HG03469 (cell line): Measurements from ENCODE around the gene XRCC5.
"Not testable (repeated sequence)": the region's sequence is repeated elsewhere in the genome, so short reads cannot be mapped to it uniquely, and the experiment has no call there.

ENCODE experiments used
- ATAC-seq: cut with Tn5 transposase; IDR thresholded peaks from one replicate; pipeline ENCODE4 v1.9.1; 2021; ENCODE audit warnings: mild to moderate bottlenecking, moderate library complexity, moderate number of reproducible peaks; ENCODE audit not compliant: unreplicated experiment

XRCC5 gene

DNA sequence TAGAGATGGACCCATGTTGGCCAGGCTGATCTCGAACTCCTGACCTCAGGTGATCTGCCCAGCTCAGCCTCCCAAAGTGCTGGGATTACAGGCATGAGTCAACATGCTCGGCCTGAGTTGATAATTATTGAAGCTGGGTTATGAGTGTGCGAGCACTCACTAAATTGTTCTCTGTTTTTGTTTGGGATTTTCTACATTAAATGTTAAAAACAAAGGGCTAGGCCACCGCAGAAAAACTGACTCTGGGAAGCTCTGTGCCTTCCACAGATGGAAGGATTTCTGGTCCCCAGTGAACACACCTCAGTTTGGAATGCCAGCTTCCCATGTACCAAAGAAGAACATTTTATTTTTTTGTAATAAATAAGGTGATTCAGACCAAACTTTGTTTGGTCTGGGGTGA lies 83.0 kb downstream of the XRCC5 start:
- ATAC-seq, result no peak

DNA sequence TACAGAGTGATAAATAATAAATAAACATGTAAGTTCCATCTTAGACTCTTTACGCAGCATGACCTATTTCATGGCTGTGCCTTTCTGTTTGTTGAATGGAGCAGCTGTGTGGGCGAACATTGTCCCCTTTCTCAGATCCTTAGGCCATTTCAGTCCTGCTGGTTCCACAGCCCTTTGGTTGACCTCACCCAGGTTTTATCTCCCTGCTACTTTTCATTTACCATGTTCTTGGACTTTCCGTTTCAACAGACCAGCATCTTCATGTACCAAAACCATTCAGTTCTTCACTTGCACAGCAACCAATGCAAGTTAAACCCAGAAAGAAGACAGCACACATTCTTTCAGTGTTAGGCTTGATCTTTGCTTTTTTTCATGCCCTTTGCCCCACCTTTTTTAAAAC lies 83.8 kb downstream of the XRCC5 start:
- no peak for ATAC-seq

GRCh38 chr2:216194013-216194412 lies 84.9 kb downstream of the XRCC5 start:
- no peak for ATAC-seq

DNA sequence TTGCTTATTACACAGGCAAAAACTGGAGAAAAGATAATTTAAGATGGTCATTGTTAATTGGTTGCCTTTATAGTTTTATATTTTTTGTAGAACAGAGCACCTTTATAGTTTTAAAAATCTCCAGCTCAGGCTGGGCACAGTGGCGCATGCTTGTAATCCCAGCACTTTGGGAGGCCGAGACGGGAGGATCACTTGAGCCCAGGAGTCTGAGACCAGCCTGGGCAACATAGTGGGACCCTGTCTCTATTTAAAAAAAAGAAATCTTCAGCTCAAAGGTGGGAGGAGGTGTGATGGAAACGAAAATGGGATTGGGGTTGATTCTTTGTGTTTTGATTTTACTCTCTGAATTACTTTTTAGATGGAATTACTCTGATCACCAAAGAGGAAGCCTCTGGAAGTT lies 85.4 kb downstream of the XRCC5 start:
- ATAC-seq, result no peak

GRCh38 chr2:216195565-216196029 lies 86.4 kb downstream of the XRCC5 start:
- no peak for ATAC-seq

GRCh38 chr2:216201692-216202306 lies 92.7 kb downstream of the XRCC5 start:
- ATAC-seq, result no peak

DNA sequence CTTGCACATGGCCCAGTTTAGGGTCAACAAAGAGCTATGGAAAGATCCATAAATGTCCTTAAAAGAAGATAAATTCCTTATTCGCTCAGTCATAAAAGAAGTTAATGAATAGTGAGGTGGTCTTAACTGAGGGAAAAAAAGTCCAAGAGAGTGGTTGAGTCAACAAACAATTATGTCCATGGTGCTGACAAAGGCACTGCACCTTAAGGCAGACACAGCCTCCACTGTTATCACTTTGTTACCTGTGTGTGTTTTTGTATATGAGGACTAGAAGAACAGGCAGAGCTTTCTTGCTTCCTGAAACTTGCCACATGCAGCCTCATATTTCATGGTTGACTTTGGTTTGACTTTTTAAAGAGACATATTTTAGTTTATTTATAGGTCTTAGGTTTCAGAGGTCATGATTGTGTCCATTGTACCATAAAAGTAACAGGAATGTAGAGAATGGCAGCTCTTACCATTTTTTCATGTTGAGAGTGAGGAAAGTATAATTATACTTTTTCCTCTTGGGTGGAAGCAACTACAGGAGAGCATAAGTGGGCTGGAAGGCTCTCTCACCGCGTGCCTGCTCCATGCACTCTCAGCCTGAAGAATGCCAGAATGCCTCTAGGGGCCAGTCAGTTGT lies 93.6 kb downstream of the XRCC5 start:
- ATAC-seq, result no peak

DNA sequence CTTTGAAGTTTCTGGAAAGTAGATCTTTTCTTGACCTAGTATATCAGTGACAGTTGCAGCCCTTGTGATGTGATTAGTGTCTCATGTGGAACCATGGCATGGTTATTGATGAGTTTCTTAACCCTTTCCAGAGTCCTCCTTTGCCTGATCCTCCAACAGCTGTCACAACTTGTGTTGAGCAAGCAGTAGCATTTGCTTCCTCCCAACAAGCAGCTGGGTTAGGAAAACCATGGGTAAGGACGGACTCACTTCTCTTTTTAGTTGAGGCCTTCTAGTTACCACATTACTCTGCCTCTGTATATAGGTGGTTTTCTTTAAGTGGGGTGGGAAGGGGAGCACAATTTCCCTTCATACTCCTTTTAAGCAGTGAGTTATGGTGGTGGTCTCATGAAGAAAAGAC lies 96.3 kb downstream of the XRCC5 start:
- no peak for ATAC-seq

- ATAC-seq, result peak; percentile 74
Observed at GRCh38 chr2:216206041-216206703, 97.0 kb downstream of the XRCC5 start.

DNA sequence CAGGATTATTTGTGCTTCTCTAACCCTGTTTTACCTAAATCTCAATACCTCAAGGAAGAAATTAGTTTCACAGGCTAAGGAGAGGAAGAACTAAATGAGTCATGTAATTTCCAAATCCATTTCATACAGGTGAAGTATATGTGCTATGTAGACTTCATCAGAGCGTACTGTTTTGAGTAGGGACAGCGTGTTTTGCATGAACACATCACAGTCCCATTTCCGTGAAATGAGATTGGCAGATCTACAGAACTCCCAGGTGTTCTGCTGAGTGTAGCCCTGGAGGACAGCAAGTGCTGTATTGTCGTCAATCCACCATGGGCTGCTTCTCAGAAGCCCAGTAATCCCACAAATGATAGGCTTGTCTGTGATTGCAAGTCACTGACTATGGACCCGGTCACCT lies 97.7 kb downstream of the XRCC5 start:
- ATAC-seq, result peak; percentile 30

DNA sequence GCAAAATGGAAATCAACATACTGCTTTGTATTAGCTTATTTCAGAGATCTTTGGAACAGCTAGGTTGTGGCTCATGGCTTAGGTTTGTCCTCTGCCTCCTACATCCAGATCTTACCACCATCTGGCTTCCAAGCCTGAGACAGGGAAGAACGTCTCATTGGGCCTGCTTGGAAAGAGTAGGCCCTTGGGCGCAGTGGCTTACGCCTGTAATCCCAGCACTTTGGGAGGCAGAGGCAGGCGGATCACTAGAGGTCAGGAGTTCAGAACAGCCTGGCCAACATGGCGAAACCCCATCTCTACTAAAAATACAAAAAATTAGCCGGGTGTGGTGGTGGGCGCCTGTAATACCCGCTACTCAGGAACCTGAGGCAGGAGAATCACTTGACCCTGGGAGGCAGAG lies 99.5 kb downstream of the XRCC5 start:
- ATAC-seq, result not testable (repeated sequence)

- ATAC-seq, result no peak
Observed at GRCh38 chr2:216210701-216211540, 101.8 kb downstream of the XRCC5 start.

GRCh38 chr2:216211614-216212145 lies 102.5 kb downstream of the XRCC5 start:
- no peak for ATAC-seq

DNA sequence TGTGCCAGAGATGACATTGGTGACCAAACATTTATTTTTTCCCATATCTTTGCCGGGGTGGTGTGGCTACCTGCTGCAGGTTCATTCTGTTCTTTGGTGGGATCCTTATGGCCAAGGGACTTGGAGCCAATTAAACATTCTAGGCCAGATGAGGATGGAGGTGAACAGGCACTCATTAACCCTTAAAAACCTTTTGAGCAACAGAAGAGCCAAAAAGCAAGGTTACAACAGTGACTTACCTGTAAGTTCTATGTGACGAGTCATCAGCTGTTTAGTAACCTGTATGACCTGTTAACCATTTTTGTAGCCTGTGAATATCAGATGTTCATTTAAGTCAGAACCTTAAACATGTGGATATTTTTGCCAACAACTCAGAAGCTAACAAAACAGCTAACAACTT lies 105.6 kb downstream of the XRCC5 start:
- ATAC-seq, result no peak

- no peak for ATAC-seq
Observed at GRCh38 chr2:216215658-216216390, 106.7 kb downstream of the XRCC5 start.

GRCh38 chr2:216216951-216217903 lies 108.1 kb downstream of the XRCC5 start:
- no peak for ATAC-seq

- no peak for ATAC-seq
Observed at GRCh38 chr2:216217904-216218260, 108.7 kb downstream of the XRCC5 start.

DNA sequence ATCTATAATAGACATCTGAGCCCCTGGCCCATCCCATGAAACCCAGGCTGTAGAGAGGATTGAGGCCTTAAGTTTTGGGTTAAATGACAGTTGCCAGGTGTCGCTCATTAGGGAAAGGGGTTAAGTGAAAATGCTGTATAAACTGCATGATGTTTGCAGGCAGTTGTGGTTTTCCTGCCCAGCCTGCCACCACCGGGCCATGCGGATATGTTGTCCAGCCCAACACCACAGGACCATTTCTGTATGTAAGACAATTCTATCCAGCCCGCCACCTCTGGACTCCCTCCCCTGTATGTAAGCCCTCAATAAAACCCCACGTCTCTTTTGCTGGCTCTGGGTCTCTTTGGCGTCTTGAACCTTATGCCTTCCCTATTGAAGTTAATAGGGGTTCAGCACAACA lies 110.7 kb downstream of the XRCC5 start:
- ATAC-seq, result no peak

DNA sequence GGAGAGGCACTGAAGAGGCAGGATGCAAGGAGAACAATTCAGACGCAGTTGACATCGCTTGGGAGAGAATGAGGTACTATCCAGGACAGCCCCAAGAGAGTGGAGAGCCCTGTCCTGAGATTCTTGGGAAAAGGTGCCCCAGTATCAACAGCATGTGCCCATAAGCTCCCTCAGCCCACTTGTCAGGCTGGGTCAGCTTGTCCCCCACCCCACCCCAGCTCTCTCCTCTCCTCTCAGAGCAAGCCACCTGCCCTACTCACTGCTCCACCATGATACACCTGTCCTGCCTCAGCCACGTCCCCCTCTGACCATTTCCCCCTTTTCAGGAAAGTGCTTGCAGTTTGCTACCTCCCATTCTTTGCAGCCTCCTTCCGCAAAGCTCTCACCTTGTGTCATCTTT lies 111.8 kb downstream of the XRCC5 start:
- ATAC-seq, result no peak
